MM.1S (cell line): Measurements from ENCODE around the gene CSTPP1.

ENCODE experiments used
- EZH2 ChIP-seq: fragments of 300-600 bp; sonication (generic); optimal IDR thresholded peaks from 2 replicates; pipeline ENCODE3; 2017; ENCODE audit warnings: low read depth, mild to moderate bottlenecking, antibody characterized with exemption, low read length, mixed read lengths
- EZH2phosphoT487 ChIP-seq: fragments of 300-600 bp; sonication (generic); IDR thresholded peaks from 2 replicates; pipeline ENCODE4 v1.6.1; 2018; ENCODE audit warnings: antibody characterized with exemption, low read length
- TF ChIP-seq, protein P1 (sequence below): fragments of 300-600 bp; sonication (generic); IDR thresholded peaks from 2 replicates; pipeline ENCODE4 v1.5.1; 2016; ENCODE audit warnings: antibody characterized with exemption, low read length, mixed read lengths

DNA sequence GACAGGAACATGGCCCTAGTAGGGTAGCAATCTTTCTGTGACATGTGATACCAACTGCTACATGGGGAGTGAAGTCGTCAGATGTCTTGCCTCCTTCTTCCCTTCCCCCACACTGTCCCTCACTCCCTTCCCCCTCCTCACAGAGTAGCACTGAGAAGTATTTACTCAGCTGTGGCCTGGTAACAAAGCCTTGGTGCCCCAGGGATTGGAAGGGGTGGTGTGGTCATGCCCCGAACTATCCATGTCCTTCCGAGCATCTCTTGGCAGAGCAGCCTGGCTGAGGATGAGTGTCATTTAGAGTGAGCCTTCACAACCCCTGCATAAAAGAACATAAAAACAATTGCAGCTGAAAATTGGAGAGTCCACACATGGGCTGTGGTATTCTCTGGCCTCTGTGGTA, 194.0 kb downstream of the CSTPP1 start:
- TF ChIP-seq, protein P1, sequence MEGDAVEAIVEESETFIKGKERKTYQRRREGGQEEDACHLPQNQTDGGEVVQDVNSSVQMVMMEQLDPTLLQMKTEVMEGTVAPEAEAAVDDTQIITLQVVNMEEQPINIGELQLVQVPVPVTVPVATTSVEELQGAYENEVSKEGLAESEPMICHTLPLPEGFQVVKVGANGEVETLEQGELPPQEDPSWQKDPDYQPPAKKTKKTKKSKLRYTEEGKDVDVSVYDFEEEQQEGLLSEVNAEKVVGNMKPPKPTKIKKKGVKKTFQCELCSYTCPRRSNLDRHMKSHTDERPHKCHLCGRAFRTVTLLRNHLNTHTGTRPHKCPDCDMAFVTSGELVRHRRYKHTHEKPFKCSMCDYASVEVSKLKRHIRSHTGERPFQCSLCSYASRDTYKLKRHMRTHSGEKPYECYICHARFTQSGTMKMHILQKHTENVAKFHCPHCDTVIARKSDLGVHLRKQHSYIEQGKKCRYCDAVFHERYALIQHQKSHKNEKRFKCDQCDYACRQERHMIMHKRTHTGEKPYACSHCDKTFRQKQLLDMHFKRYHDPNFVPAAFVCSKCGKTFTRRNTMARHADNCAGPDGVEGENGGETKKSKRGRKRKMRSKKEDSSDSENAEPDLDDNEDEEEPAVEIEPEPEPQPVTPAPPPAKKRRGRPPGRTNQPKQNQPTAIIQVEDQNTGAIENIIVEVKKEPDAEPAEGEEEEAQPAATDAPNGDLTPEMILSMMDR: no peak
- no peak for TF ChIP-seq EZH2phosphoT487
- TF ChIP-seq EZH2: no peak
